Thyroid gland (tissue), 4 donors: Measurements from ENCODE around the gene PROM1. TPM values are rescaled to one million over a fixed set of nuclear protein-coding genes. Genes with fewer than 3 reads are reported as not detected.

Source experiments
- DNase-seq, 2 donors: peaks; one replicate each; pipeline ENCODE4 v3.0.0-alpha.2; 2019
- H3K27ac ChIP-seq, 3 donors: fragments of 200-600 bp; sonication (generic); 1 replicate in 2 of 3; 2 replicates in 1 of 3; pipeline ENCODE4 v1.5.1; 2016 to 2019; ENCODE audit warnings: mild to moderate bottlenecking in 1 of 3, moderate library complexity in 1 of 3
- H3K27me3 ChIP-seq: fragments of 200-600 bp; sonication (generic); one replicate; pipeline ENCODE4 v1.5.1; 2019
- H3K36me3 ChIP-seq, 2 donors: fragments of 200-600 bp; sonication (generic); one replicate each; pipeline ENCODE4 v1.5.1; 2016 to 2019
- H3K4me1 ChIP-seq, 2 donors: fragments of 200-600 bp; sonication (generic); one replicate each; pipeline ENCODE4 v1.5.1; 2017 to 2019
- H3K4me3 ChIP-seq, 3 donors: fragments of 200-600 bp; sonication (generic); replicated peaks in 1 of 3; 1 replicate in 2 of 3; 2 replicates in 1 of 3; pipeline ENCODE4 v1.5.1; 2016; ENCODE audit warnings: mild to moderate bottlenecking in 1 of 3
- H3K9me3 ChIP-seq: fragments of 200-600 bp; sonication (generic); one replicate; pipeline ENCODE4 v1.5.1; 2017
- CTCF ChIP-seq, 6 experiments: fragments of 200-600 bp in 3 of 6; fragments of 450-650 bp in 3 of 6; sonication (generic) in 3 of 6; IDR thresholded peaks; one replicate each; pipeline ENCODE4 v1.5.1; 2016 to 2019; ENCODE audit warnings: antibody characterized with exemption in 6 of 6, mild to moderate bottlenecking in 2 of 6, inconsistent platforms in 1 of 6, moderate library complexity in 1 of 6
- POLR2A ChIP-seq, 2 donors: fragments of 450-650 bp; IDR thresholded peaks; one replicate each; pipeline ENCODE4 v1.6.1; 2017; ENCODE audit warnings: antibody characterized with exemption in 2 of 2, mild to moderate bottlenecking in 2 of 2, moderate library complexity in 1 of 2
- WGBS, 2 donors: methylation state at CpG; one replicate each; pipeline ENCODE4 v1.1.5; 2017; 5-methylcytosine and 5-hydroxymethylcytosine counted together
- intact Hi-C: fragments of 100-400 bp; cut with DNase I; formaldehyde crosslinking; loops from one replicate; pipeline ENCODE4 v1.15.1; 2023
- total RNA-seq, 4 donors: library from RNA; depleted of rRNA; stranded (reverse); fragments of >200 nt; gene quantifications; one replicate each; pipeline ENCODE4 v1.2.3, GENCODE V29; 2016

PROM1 gene
- total RNA-seq, 4 donors from 2014 or later, result 0.67 to 9.9 (median 2.3) TPM

GRCh38 chr4:16070203-16070602 is 13.6 kb downstream of the PROM1 start:
- intact Hi-C loops, result no loop called here
- Histone ChIP-seq H3K4me1 (no peaks in the 10 kb centered on the region), H3K36me3 (no peaks in the 10 kb centered on the region), H3K27me3 (no peaks in the 10 kb centered on the region), H3K9me3 (no peaks in the 10 kb centered on the region), H3K27ac (no peak overlapping the region), H3K4me3 (no peak overlapping the region)
- 90 to 97% methylated on average over 3 of the region's 3 CpGs for WGBS, 2 donors
- no peak for DNase-seq
- TF ChIP-seq POLR2A (IDR thresholded peaks at IDR 0.05) (no peak), CTCF (IDR thresholded peaks at IDR 0.05) (no peak)

GRCh38 chr4:16067515-16067914 is 16.3 kb downstream of the PROM1 start:
- WGBS, 2 donors, result 87 to 92% methylated on average over 12 of the region's 12 CpGs
- Histone ChIP-seq H3K4me1 (no peaks in the 10 kb centered on the region), H3K9me3 (no peaks in the 10 kb centered on the region), H3K27ac (no peak overlapping the region), H3K27me3 (no peaks in the 10 kb centered on the region), H3K36me3 (no peaks in the 10 kb centered on the region), H3K4me3 (no peak overlapping the region)
- no peak for DNase-seq
- TF ChIP-seq CTCF (IDR thresholded peaks at IDR 0.05) (no peak), POLR2A (IDR thresholded peaks at IDR 0.05) (no peak)
- intact Hi-C loops, result no loop called here

GRCh38 chr4:16066586-16067128 is 17.2 kb downstream of the PROM1 start:
- TF ChIP-seq CTCF (IDR thresholded peaks at IDR 0.05), result no peak
- TF ChIP-seq POLR2A (IDR thresholded peaks at IDR 0.05), result no peak
- H3K4me3 ChIP-seq, result no peak overlapping the region
- no peak overlapping the region for H3K27ac ChIP-seq
- H3K27me3 ChIP-seq, result no peaks in the 10 kb centered on the region
- DNase-seq, result no peak
- H3K9me3 ChIP-seq, result no peaks in the 10 kb centered on the region
- no peaks in the 10 kb centered on the region for H3K4me1 ChIP-seq
- 81 to 89% methylated on average over 7 of the region's 7 CpGs for WGBS, 2 donors
- intact Hi-C loops, result no loop called here
- H3K36me3 ChIP-seq, result no peaks in the 10 kb centered on the region

- TF ChIP-seq POLR2A (IDR thresholded peaks at IDR 0.05) (no peak), CTCF (IDR thresholded peaks at IDR 0.05) (no peak)
- Histone ChIP-seq H3K4me3 (no peak overlapping the region), H3K4me1 (no peaks in the 10 kb centered on the region), H3K27me3 (no peaks in the 10 kb centered on the region), H3K27ac (no peak overlapping the region), H3K9me3 (no peaks in the 10 kb centered on the region), H3K36me3 (no peaks in the 10 kb centered on the region)
- DNase-seq, result no peak
- 92 to 100% methylated on average over 1 of the region's 1 CpG for WGBS, 2 donors
- intact Hi-C loops, result no loop called here
Measured at GRCh38 chr4:16065066-16065465, 18.8 kb downstream of the PROM1 start.

- Histone ChIP-seq H3K4me1 (no peaks in the 10 kb centered on the region), H3K27me3 (no peaks in the 10 kb centered on the region), H3K4me3 (no peak overlapping the region), H3K36me3 (no peaks in the 10 kb centered on the region), H3K9me3 (no peaks in the 10 kb centered on the region), H3K27ac (no peak overlapping the region)
- no peak for TF ChIP-seq CTCF (IDR thresholded peaks at IDR 0.05)
- TF ChIP-seq POLR2A (IDR thresholded peaks at IDR 0.05), result no peak
- no peak for DNase-seq
- 95% methylated on average over 2 of the region's 2 CpGs for WGBS, 2 donors
- intact Hi-C loops, result no loop called here
Measured at GRCh38 chr4:16062601-16063000, 21.2 kb downstream of the PROM1 start.
